CD14-positive monocyte (primary cell): Measurements from ENCODE around the gene HNRNPF. TPM values are rescaled to one million over a fixed set of nuclear protein-coding genes. Genes with fewer than 3 reads are reported as not detected.

Experiments
- DNase-seq, 3 donors: peaks; one replicate each; pipeline ENCODE4 v3.0.0-alpha.2; 2011 to 2022
- H2AFZ ChIP-seq: 2 replicates; pipeline ENCODE4 v1.6.0; 2012; ENCODE audit warnings: mild to moderate bottlenecking, low read depth, low read length, inconsistent platforms; ENCODE audit not compliant: insufficient read depth, poor library complexity, severe bottlenecking
- H3K27ac ChIP-seq, 2 donors: 1 replicate in 1 of 2; 2 replicates in 1 of 2; pipeline ENCODE4 v1.5.1; 2012 to 2013; ENCODE audit warnings: low read length in 2 of 2, control low read depth in 1 of 2, inconsistent platforms in 1 of 2, low read depth in 1 of 2, mild to moderate bottlenecking in 1 of 2
- H3K27me3 ChIP-seq, 2 donors: one replicate each; pipeline versions ENCODE4 v1.6.0 to v1.6.1; 2011 to 2013; ENCODE audit warnings: low read length in 2 of 2; ENCODE audit not compliant: control insufficient read depth in 2 of 2, insufficient read depth in 2 of 2
- H3K36me3 ChIP-seq, 2 donors: replicated peaks in 1 of 2; 1 replicate in 1 of 2; 2 replicates in 1 of 2; pipeline versions ENCODE4 v1.5.1 to v1.6.1; 2012 to 2013; ENCODE audit warnings: low read length in 2 of 2, control low read depth in 1 of 2, inconsistent platforms in 1 of 2, mild to moderate bottlenecking in 1 of 2; ENCODE audit not compliant: insufficient read depth in 2 of 2, control insufficient read depth in 1 of 2
- H3K4me1 ChIP-seq, 2 donors: 1 replicate in 1 of 2; 2 replicates in 1 of 2; pipeline versions ENCODE4 v1.5.1 to v1.6.1; 2012 to 2013; ENCODE audit warnings: low read length in 2 of 2, control low read depth in 1 of 2, inconsistent platforms in 1 of 2, mild to moderate bottlenecking in 1 of 2, moderate library complexity in 1 of 2; ENCODE audit not compliant: insufficient read depth in 2 of 2, control insufficient read depth in 1 of 2
- H3K4me2 ChIP-seq: replicated peaks from 2 replicates; pipeline ENCODE3; 2012; ENCODE audit warnings: low read length, moderate library complexity, mild to moderate bottlenecking; ENCODE audit not compliant: poor library complexity, severe bottlenecking; ENCODE audit errors: extremely low read depth
- H3K4me3 ChIP-seq, 3 experiments: fragments of 200-600 bp in 1 of 3; sonication (generic) in 1 of 3; replicated peaks in 1 of 3; 1 replicate in 2 of 3; 2 replicates in 1 of 3; pipeline ENCODE4 v1.5.1; 2011 to 2013; ENCODE audit warnings: low read length in 3 of 3, mild to moderate bottlenecking in 3 of 3, control low read depth in 2 of 3, low read depth in 2 of 3, inconsistent platforms in 1 of 3, moderate library complexity in 1 of 3
- H3K79me2 ChIP-seq: 2 replicates; pipeline ENCODE4 v1.6.0; 2012; ENCODE audit warnings: mild to moderate bottlenecking, control low read depth, inconsistent platforms, low read length, moderate library complexity; ENCODE audit not compliant: insufficient read depth
- H3K9ac ChIP-seq: 2 replicates; pipeline ENCODE4 v1.6.0; 2017; ENCODE audit warnings: low read length, mild to moderate bottlenecking; ENCODE audit not compliant: insufficient read depth, poor library complexity, severe bottlenecking
- H3K9me3 ChIP-seq, 2 donors: replicated peaks in 1 of 2; 1 replicate in 1 of 2; 2 replicates in 1 of 2; pipeline versions ENCODE4 v1.5.1 to v1.6.1; 2012 to 2013; ENCODE audit warnings: low read length in 2 of 2, control low read depth in 1 of 2; ENCODE audit not compliant: control insufficient read depth in 1 of 2, insufficient read depth in 1 of 2
- H4K20me1 ChIP-seq: 2 replicates; pipeline ENCODE4 v1.6.0; 2012; ENCODE audit warnings: mild to moderate bottlenecking, low read length, control low read depth, moderate library complexity; ENCODE audit not compliant: insufficient read depth
- H3K27ac Mint-ChIP-seq, 7 donors: one replicate each; pipeline ENCODE4 v1.8.0; 2020; ENCODE audit warnings: mild to moderate bottlenecking in 7 of 7, mixed read lengths in 7 of 7, moderate library complexity in 6 of 7, inconsistent platforms in 2 of 7
- H3K27me3 Mint-ChIP-seq, 3 donors: one replicate each; pipeline ENCODE4 v1.8.0; 2021 to 2022; ENCODE audit warnings: low read depth in 3 of 3, mild to moderate bottlenecking in 3 of 3, mixed read lengths in 3 of 3, moderate library complexity in 3 of 3, inconsistent platforms in 1 of 3
- H3K36me3 Mint-ChIP-seq, 2 donors: one replicate each; pipeline ENCODE4 v1.8.0; 2020; ENCODE audit warnings: mixed read lengths in 2 of 2, inconsistent platforms in 1 of 2, mild to moderate bottlenecking in 1 of 2
- H3K4me1 Mint-ChIP-seq: one replicate; pipeline ENCODE4 v1.8.0; 2020; ENCODE audit warnings: mild to moderate bottlenecking, mixed read lengths
- H3K4me3 Mint-ChIP-seq, 2 donors: one replicate each; pipeline ENCODE4 v1.8.0; 2020; ENCODE audit warnings: mild to moderate bottlenecking in 2 of 2, mixed read lengths in 2 of 2, moderate library complexity in 1 of 2
- H3K9me3 Mint-ChIP-seq, 7 donors: one replicate each; pipeline ENCODE4 v1.8.0; 2020 to 2022; ENCODE audit warnings: mixed read lengths in 7 of 7, mild to moderate bottlenecking in 6 of 7, moderate library complexity in 6 of 7, inconsistent platforms in 2 of 7
- CTCF ChIP-seq: fragments of 200-600 bp; IDR thresholded peaks from one replicate; pipeline ENCODE4 v1.8.0; 2022; ENCODE audit warnings: antibody characterized with exemption, mild to moderate bottlenecking
- WGBS: methylation state at CpG from one replicate; pipeline ENCODE4 v1.1.5; 2013; ENCODE audit warnings: missing lambda C conversion rate; ENCODE audit not compliant: insufficient coverage; 5-methylcytosine and 5-hydroxymethylcytosine counted together
- intact Hi-C, 2 donors: fragments of 100-400 bp; cut with micrococcal nuclease; formaldehyde crosslinking; loops; one replicate each; pipeline versions ENCODE4 v1.15.0 to v1.15.1; 2023
- polyA plus RNA-seq, 3 donors: library from polyadenylated mRNA; depleted of rRNA in 1 of 3; unstranded in 2 of 3; stranded (reverse) in 1 of 3; fragments of 300-500 nt in 2 of 3; fragments of >200 nt in 1 of 3; fragmentation: Illumina TruSeq in 2 of 3; gene quantifications; 1 replicate in 2 of 3; 2 replicates in 1 of 3; pipeline ENCODE4 v1.2.3, GENCODE V29; 2012 to 2021

HNRNPF gene
- polyA plus RNA-seq, 3 donors, result 115 to 189 (median 188) TPM

- Mint-ChIP-seq H3K4me1 (peaks cover 16% of the 10 kb centered on the region), H3K27ac (no peak overlapping the region), H3K27me3 (peaks cover 0 to 3% (median 1%) of the 10 kb centered on the region in 3 donors), H3K36me3 (no peaks in the 10 kb centered on the region), H3K9me3 (peaks cover 0 to 2% (median 0%) of the 10 kb centered on the region in 7 donors), H3K4me3 (no peak overlapping the region)
- Histone ChIP-seq H2AFZ (no peak overlapping the region), H3K9me3 (no peaks in the 10 kb centered on the region), H3K27ac (no peak overlapping the region), H3K27me3 (no peaks in the 10 kb centered on the region), H3K79me2 (peaks cover 34% of the 10 kb centered on the region), H3K36me3 (no peaks in the 10 kb centered on the region), H3K9ac (no peak overlapping the region), H3K4me3 (no peak overlapping the region), H3K4me2 (no peak overlapping the region), H3K4me1 (peaks cover 16 to 28% of the 10 kb centered on the region in 2 donors), H4K20me1 (peaks cover 13% of the 10 kb centered on the region)
- WGBS, result 83% methylated on average over 2 of the region's 2 CpGs
- no peak for DNase-seq
- intact Hi-C loops, result no loop called here
- TF ChIP-seq CTCF, result no peak
These were observed 2.5 kb upstream of the HNRNPF start for GRCh38 chr10:43411536-43411935.

GRCh38 chr10:43410345-43410744, 1.4 kb upstream of the HNRNPF start:
- intact Hi-C loops, result no loop called here
- peak overlapping the region in 1 of 2 donors; percentile 99 for H3K27ac ChIP-seq
- peaks cover 45% of the 10 kb centered on the region for H3K79me2 ChIP-seq
- Mint-ChIP-seq H3K27ac (peak overlapping the region; percentile 73 to 100 (median 100)), H3K4me3 (peak overlapping the region; percentile 96 to 100), H3K36me3 (no peaks in the 10 kb centered on the region), H3K9me3 (peaks cover 0 to 2% (median 0%) of the 10 kb centered on the region in 7 donors), H3K4me1 (peaks cover 27% of the 10 kb centered on the region), H3K27me3 (peaks cover 0 to 3% (median 1%) of the 10 kb centered on the region in 3 donors)
- peak overlapping the region; percentile 97 for H3K9ac ChIP-seq
- 97% methylated on average over 12 of the region's 14 CpGs for WGBS
- H4K20me1 ChIP-seq, result peaks cover 25% of the 10 kb centered on the region
- TF ChIP-seq CTCF, result no peak
- H3K27me3 ChIP-seq, result no peaks in the 10 kb centered on the region
- H3K4me1 ChIP-seq, result peaks cover 28 to 40% of the 10 kb centered on the region in 2 donors
- H3K9me3 ChIP-seq, result no peaks in the 10 kb centered on the region
- peak overlapping the region; percentile 96 for H3K4me2 ChIP-seq
- peak overlapping the region in 2 of 3 experiments; percentile 65 to 86 for H3K4me3 ChIP-seq
- DNase-seq, result no peak
- no peaks in the 10 kb centered on the region for H3K36me3 ChIP-seq
- H2AFZ ChIP-seq, result peak overlapping the region; percentile 65
